ENCODE data around the gene PGLYRP1.

DNA sequence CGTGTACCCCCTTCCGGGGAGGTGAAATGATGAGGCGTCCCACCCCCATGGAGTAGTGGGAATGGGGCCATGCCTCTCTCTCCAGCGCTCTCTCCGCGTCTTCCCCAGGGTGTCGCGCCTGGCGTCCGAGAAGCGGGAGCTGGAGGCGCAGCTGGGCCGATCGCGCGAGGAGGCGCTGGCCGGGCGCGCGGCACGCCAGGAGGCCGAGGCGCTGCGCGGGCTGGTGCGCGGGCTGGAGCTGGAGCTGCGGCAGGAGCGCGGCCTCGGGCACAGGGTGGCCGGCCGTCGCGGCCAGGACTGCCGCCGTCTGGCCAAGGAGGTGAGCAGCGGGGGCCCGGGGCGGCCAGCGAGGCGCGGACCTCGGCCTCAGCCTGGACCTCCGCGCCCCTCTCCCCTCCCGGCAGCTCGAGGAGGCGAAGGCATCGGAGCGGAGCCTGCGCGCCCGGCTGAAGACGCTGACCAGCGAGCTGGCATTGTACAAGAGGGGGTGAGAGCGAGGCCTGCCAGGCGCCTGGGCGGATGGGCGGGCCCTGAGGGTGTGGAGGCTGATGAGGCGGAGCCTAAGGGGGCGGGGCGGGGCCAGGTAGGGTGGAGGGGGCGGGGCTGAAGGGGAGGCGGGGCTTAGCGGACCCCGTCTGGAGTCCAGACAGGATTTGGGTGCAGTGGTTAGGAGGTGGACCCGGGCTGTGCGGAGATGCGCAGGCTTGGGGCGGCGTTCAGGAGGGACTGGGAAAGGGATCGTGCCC, 7.7 kb downstream of the PGLYRP1 start:
- TF ChIP-seq, protein P1, sequence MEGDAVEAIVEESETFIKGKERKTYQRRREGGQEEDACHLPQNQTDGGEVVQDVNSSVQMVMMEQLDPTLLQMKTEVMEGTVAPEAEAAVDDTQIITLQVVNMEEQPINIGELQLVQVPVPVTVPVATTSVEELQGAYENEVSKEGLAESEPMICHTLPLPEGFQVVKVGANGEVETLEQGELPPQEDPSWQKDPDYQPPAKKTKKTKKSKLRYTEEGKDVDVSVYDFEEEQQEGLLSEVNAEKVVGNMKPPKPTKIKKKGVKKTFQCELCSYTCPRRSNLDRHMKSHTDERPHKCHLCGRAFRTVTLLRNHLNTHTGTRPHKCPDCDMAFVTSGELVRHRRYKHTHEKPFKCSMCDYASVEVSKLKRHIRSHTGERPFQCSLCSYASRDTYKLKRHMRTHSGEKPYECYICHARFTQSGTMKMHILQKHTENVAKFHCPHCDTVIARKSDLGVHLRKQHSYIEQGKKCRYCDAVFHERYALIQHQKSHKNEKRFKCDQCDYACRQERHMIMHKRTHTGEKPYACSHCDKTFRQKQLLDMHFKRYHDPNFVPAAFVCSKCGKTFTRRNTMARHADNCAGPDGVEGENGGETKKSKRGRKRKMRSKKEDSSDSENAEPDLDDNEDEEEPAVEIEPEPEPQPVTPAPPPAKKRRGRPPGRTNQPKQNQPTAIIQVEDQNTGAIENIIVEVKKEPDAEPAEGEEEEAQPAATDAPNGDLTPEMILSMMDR (IDR thresholded peaks at IDR 0.05 in 4 of 5, conservative IDR thresholded peaks at IDR 0.05 in 1 of 5): no peak
- TF ChIP-seq POLR2A (IDR thresholded peaks at IDR 0.05): no peak
